ENCODE data around the gene BRWD1.

Gene BRWD1

DNA sequence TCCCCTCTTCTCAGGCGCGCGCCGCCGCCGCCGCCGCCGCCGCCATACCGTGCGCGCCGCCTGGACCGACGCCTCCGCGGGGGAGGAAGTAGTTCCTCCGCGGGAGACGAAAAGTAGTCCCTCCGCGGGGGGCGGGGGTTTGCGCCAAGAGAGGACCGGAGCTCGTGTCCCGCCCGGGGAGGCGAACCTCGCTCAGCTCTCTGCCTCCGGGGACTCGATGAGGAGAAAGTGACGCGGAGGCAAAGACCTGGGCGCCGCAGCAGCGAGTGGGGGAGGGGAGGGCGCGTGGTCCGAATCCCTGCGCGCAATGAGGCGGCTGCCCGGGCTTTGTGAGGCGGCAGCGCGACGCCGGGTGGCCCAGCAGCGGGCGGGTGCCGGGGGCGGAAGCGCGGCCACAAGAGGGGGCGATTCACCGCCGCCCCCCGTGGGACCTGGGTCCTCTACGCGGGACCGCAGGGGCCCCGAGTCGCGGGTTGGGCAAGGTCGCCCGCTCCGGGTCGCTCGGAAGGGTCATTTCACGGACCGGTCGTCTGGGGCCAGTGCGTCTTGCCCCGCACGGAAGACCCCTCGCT is at the start of gene BRWD1:
Gene BRWD1, minus strand, starts transcription at position 62 of the 572 bp plus-strand sequence. CDS start 141 bp downstream, outside the sequence.
- DNase-seq: peak; percentile 84

DNA sequence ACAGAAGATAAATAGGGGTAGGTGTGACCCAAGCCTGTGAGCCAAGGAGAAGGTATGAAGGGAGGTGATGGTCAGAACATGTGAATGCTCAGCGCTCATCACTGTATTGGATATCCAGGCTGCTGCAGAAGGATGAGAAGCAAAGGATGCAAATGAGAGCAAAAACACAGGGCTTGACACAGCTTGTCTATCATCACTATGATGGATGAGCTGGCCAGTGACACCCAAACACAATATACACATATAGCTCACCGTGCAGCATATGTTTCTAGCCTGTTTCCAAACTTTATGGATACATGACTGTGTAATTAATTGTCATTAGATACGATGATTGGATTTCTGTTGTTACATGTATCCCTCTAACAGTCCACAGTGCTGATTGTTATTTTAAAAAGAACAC is 49.3 kb upstream of the BRWD1 start:
- DNase-seq: no peak

DNA sequence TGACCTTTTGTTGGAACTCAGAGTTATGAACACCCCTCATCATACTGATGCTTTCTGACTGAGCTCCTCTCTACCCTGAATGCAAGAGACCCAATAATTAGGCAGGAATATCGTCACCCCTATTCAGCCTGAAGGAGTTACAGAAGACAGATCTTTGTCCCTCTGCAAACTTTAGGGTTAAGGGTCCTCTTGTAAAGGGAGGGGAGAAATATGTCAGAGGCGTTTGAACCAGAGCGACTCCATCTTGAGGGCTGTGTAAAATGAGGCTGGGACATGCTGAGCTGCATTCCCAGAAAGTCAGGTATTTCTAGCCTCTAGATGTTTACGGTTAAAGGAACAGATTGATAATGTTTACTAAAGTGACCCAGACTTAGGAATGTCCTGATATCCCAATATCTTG is 46.0 kb upstream of the BRWD1 start:
- no peak for DNase-seq

DNA sequence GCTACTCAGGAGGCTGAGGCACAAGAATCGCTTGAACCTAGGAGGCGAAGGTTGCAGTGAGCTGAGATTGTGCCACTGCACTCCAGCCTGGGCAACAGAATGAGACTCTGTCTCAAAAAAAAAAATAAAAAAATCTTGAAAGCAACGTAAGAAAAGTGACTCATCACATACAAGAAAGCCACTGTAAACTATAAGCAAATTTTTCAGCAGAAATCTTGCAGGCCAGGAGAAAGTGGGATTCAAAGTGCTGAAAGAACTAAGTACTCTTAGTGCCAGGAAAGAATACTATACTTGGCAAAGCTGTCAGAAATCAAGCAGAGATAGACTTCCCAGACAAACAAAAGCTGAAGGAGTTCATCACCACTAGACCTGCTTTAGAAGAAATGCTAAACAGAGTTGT is 39.9 kb upstream of the BRWD1 start:
- DNase-seq: peak; percentile 32

DNA sequence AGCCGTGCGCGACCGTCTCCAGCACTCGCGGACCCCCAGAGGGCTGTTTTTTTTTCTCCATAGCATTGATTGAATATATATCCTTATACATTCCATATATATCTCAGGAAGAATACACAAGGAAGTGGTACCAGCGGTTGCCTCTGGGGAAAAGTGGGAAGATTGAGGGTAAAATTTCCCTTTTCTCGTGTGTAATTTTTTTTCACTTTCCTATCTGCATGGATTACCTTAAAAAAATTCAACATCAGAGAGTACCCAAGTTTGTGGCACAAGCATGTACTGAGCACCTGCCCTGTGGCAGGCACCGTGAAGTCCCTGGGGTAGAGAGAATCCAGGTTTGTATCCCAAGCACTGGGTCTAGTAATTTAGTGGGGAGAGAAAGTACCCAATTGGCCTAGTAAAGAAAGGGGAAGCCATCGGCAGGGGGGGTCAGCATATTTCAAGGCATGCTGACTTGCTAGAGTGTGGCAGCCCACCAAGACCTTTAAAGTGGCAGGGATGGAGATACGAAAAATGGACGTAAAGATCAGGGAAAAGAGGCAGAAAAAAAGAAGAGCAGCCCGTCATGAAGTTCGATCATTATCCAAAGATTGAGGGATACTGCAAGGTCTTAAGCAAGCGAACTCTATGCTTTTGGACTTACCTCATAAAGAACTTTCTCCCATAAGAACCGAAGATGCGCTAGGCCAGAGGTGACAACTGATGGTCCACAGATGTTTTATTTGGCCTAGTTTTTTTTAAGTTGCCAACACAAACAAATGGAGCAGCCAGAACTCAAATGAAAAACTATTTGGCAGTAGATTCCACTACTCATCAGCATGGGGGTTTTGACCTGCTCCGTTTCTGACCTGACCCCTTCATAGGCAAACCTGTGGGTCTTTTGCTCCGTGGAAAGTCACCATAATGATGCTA is 36.9 kb upstream of the BRWD1 start:
- no peak for DNase-seq

DNA sequence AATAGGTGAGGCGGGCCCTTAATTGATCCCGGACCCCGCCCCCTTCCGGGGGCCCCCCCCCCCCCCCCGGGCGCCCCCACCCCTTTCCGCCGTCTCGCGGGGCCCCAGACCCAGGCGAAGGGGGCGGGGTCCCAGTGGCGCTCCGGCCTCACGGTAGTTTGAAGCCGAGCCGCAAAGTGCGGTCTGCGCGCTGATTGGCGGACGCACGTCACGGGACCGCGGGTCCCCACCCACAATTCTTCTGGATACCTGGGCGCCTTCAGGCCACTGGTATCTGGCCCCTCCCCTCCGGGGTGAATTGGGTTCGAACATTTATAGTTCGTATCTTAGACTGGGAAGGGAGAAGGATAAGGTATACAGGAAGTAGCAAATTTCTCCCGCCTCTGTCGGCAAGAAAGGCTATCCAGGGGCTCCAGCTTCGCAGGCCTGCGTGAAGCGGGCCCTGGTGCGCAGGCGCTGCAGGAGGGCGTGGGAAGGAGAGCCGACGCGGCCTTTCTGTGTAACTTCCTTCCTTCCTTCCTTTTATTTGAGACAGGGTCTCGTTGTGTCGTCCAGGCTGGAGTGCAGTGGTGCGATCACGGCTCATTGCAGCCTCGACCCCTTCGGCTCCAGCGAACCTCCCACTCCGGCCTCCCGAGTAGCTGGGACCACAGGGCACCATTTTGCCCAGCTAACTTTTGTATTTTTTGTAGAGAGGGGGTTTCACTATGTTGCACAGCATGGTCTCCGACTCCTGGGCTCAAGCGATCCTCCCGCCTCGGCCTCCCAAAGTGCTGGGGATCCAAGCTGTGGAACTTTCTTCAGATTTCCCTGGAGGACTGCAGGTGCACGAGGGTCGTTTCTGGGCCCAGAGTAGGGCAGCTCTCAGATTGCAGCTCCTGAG is 36.0 kb upstream of the BRWD1 start:
- DNase-seq: peak; percentile 90

DNA sequence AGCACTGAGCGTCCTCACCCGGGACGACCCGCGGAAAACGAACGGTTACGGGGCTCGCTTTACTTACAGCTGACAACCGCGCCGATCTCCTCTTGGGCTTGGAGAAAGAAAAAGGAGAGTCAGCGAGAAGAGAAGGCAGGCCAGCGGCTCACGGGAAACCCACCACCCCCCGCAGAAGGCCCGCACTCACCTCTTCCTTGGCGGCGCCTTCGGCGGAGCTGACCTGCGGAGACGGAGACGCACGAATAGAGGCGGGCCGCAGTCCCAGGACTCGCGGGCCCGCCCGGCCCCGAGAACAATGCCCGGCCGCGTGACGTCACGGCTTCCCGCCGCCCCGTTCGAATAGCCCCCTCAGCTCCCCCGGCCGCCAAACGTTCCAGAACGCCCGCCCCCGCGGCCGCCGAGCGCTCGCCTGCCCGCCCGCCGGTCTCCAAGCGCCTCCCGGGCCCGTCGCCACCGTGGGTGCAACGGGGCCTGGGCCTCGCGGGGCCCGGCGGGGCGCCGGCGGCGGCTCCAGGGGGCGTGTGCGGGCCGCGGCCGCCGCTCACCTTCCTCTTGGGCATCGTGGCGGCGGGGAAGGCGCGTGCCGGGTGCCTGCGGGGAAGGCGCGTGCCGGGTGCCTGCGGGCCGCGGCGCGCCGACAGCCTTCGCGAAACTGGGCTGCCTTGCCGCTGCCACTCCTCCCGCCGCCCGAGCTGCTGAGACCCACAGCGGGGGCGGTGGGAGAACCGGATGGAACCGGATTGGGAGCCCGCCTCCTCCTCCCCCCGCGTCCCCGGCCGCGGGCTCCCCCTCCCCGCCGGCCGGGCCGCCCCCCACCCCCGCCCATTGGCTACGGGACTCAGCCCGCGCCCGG is 35.2 kb upstream of the BRWD1 start, which contains the start of gene HMGN1:
Gene HMGN1, minus strand, starts transcription at position 734 of the 856 bp plus-strand sequence. Its CDS starts 171 bp downstream, at position 563.
- DNase-seq: peak; percentile 83

DNA sequence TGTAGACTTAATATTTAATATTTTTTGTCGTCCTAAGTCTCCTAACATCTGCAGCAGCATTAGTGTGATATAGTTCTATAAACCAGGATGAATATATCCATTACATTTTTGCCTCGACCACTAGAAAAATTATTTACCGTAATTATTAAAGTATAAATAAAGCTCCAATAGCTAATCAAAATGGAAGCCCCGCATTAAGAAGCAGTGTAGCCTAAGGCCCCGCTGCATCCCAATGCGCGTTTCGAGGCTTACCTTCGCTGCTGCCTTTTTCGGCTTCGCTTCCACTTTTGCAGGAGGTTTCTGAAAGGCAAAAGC is 34.6 kb upstream of the BRWD1 start:
- DNase-seq: peak; percentile 36

DNA sequence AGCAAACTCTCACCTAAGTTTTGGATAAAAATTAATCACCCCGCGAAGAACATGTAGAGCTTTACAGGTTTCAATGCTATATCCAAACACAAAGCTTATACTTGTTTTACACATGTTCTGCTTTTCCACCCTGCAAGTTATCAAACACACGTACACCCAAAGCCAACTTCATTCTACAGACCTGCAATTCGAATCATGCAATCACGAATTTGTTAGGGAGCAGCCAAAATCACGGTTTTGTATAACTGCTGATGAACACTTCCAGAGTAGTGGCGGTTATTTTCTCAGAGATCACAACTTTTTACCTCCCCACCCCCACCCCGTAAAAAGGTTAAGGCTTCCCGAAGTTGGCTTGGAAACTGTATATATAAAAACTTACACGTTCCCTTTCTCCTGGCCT is 34.1 kb upstream of the BRWD1 start:
- DNase-seq: no peak

DNA sequence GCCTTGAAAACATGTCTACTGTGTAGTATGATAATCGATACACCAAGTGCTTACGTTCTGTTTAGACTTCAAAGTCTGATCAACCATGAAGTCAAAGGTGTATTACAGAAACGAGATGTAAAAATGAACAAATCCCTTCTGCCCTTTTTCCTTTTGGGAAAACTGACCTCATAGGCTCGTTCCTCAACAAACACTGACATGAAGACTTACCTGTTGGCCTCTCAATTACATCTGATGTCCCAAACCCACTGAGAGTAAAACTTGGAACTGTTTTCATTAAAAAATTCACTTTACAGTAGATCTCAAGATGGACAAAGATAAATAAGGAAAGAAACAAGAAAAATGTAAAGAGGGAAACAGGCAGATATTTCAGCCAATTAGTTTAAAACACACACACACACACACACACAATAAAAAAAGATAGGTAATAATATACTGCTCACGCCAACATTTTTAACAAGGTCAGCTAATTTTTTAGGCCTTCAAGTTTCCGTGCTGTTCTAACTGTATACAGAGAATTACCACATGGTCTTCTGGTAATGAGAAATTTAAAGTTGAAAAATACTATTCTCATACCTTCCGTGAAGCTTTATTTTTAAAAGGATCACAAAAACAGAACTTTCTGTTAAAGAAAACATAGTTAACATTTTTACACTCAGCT is 33.4 kb upstream of the BRWD1 start:
- no peak for DNase-seq

DNA sequence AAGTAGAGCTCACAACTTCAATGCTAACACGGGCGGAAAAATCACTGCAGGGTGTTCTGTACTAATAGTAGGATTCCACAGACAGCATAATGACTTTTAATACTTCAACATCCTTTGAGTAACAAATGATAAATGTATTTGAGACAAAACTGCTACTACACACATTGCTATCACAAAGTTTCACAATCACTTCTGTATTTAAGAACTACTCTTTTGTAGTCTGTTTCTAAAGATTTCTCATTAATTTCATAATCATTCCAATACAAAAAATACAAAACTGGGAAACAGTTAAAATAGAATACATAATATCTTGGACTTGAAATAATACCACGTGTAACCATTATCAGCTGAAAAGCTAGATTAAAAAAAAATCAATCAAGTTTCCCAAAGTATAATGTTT is 32.8 kb upstream of the BRWD1 start:
- DNase-seq: no peak

DNA sequence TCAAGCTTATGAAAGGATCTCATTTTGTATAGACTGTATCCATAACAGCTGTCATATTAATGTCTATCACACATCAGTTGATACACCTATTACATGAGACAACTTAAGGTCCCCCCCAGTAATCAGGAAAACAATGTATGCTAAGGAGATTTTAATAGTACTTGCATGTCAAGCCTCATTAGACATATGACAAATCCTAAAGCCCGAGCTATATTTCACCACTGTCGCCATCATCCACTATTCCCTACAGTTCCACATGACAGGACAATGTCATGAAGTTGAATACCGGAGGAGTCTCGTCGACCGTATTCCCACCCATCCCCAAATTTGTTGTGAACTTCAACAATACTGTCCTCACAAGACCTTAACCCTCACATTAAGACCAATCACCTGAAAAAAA is 32.0 kb upstream of the BRWD1 start:
- no peak for DNase-seq

DNA sequence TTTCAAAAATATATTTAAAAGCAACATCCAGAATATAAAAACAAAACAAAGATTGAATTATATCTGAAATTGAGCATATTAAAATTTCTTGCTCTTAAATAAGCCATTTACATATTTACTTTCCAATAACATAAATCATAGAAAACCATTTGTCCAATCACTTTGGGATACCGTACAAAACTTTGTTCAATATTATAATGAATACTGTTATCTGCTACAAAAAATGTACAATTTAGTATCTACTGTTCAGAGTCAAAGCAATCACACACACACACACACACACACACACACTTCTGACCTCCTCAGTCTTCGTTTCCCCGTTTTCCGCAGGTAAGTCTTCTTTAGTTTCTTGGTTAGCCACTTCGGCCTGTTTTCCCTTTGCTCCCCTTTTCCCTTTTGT is 31.4 kb upstream of the BRWD1 start:
- no peak for DNase-seq

DNA sequence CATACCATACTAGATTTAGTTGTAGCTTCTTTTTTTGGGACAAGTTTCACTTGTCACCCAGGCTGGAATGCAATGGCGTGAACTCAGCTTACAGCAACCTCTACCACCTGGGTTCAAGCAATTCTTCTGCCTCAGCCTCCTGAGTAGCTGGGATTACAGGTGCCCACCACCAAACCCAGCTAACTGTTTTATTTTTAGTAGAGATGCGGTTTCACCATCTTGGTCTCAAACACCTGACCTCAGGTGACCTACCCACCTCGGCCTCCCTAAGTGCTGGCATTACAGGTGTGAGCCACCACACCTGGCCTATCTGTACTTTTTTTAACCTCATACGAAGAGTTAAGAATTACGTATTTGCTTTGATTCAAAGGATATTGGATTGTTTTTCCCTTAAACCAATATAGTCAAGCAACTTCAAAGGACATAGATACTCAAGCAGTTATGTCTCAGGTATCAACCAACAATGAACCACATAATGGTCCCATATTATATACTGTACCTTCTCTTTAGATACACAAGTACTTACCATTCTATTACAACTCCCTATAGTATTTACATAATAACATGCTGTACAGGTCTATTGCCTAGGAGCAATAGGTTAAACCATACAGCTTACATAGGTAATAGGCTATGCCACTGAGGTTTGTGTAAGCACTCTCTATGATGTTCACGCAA is 28.0 kb upstream of the BRWD1 start:
- DNase-seq: no peak

DNA sequence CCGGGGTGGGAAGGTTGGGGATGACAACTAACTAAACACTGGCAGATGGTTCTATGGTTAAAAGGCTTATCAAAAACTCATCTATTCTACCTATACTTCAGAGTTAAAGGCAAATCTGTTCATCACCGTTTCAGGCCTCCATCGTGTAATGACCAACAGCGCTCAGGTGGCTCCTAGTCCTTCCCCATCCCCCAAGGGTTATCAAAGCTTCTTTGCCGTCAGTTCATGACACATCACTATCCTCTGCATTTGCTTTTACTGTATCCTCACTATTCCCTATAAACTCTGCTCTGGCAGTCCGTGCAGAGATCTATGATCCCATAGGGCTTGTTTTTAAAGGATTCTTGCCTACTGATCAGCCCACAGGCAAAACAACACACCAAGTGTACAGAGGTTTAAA is 27.3 kb upstream of the BRWD1 start:
- DNase-seq: no peak

DNA sequence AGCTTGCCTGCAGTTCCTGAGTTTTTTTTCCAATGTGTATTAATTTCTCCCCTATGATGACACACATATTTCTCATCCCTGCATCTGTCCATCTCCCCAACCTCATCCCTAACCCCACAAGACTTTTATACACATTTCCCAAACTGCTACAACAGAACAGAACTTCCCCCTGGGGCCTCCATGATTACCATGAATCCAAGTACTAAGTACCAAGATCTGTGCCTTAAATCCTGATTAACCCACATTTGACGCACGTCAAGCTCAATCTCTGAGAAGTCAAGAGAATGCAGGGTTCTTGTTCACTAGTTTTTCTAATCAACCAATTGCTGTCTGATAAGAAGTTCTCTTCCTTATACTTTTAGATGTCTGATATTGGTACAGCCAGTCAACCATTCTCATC is 25.8 kb upstream of the BRWD1 start:
- no peak for DNase-seq

DNA sequence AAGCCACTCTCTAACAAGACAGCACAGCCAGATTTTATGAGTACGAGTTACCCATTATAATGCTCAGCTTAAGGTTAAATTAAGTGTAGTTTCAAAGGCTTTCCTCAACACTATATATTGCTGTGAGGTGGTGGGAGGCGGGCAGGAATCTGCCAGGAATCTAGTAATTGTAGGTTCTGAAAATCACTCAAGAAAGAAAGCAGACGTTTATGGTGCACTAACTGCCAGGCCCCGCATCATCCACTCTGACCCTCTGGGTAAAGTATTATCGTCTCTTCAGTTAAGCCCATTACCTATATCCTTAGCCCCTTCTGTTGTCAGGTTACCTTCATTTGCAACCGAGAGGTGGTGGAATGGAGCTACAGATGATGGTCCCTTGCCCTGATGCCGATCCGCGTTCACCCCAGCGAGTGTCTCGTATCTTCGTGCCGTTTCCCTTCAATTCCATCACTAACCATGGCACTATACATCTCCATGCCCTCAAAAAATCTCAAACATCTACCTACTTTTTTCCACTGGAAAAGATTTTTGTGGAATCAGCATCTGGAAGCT is 23.1 kb upstream of the BRWD1 start:
- DNase-seq: no peak

DNA sequence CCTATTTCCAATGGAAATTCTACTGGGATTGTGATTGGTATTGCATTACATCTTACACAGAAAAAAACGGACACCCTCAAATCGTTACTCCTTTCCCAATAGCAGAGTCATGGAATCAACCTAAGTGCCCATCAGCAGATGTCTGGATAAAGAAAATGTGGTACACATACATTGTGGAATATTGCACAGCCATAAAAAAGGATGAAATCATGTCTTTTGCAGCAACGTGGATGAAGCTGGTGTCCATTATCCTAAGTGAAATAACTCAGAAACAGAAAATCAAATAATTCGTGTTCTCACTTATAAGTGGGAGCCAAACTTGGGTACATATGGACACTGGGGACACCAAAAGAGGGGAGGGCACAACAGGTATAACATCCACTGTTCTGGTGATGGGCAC is 21.2 kb upstream of the BRWD1 start:
- DNase-seq: no peak

DNA sequence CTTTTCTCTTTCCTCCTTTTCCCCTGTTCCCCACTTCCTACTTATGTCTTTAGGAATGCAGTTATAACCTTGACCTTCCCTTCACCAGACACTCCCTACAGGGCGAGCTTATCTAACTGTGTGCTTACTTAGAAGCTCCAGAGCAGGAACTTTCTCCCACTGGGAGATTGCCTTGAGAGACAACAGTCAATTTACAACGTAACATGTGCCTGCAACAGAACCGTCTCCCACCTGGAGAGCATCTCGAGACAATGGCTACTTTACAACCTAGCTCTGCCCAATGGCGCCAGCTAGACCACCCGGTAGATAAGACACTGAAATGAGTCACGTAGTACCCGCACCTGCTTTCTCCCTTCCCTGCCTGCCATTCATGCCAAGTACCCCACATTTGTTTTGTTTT is 18.7 kb upstream of the BRWD1 start:
- DNase-seq: no peak

DNA sequence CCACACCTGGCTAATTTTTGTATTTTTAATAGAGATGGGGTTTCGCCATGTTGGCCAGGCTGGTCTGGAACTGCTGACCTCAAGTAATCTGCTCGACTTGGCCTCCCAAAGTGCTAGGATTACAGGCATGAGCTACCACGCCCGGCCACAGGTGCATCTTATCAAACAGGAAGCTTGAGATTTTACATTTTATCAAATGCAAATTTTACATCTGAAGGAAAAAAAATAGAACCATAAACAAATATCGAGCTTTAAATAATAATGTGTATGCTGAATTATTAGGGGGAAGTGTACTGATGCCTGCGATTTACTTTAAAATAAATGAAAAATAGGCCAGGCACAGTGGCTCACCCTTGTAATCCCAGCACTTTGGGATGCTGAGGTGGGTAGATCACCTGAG is 16.6 kb upstream of the BRWD1 start:
- no peak for DNase-seq

DNA sequence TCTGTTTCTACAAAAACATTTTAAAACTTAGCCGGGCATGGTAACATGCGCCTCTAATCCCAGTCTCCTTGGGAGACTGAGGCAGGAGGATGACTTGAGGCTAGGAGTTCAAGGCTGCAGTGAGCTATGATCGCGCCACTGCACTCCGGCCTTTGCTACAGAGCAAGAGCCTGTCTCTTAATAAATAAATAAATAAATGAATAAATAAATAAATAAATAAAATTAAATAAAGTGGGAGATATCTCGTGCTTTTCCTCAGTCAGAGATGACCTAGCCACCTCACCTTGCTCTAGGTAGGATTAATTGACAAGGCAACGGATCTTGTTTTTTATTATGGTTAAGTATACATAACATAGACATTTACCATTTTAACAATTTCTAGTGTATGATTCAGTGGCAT is 14.3 kb upstream of the BRWD1 start:
- no peak for DNase-seq

All from HCEC 1CT (cell line).